Mesenchymal stem cell (in vitro differentiated cells and primary cell): Measurements from ENCODE around the gene RPS6KA2.

Source experiments
- DNase-seq: peaks from one replicate; pipeline ENCODE4 v3.0.0-alpha.2; 2013
- H2AFZ ChIP-seq: one replicate; pipeline ENCODE4 v1.6.1; 2013; ENCODE audit warnings: low read depth, mild to moderate bottlenecking, control low read depth, inconsistent platforms, low read length, moderate library complexity
- H2AK5ac ChIP-seq: 2 replicates; pipeline ENCODE4 v1.6.1; 2013; ENCODE audit warnings: low read length, moderate library complexity, mild to moderate bottlenecking, inconsistent platforms; ENCODE audit not compliant: severe bottlenecking
- H2BK120ac ChIP-seq: one replicate; pipeline ENCODE4 v1.6.1; 2013; ENCODE audit warnings: low read depth, mild to moderate bottlenecking, inconsistent platforms, low read length, moderate library complexity
- H2BK12ac ChIP-seq, 2 experiments: one replicate each; pipeline ENCODE4 v1.6.1; 2013; ENCODE audit warnings: inconsistent platforms in 2 of 2, low read length in 2 of 2, mild to moderate bottlenecking in 2 of 2, moderate library complexity in 2 of 2, control low read depth in 1 of 2
- H2BK15ac ChIP-seq: one replicate; pipeline ENCODE4 v1.6.1; 2013; ENCODE audit warnings: mild to moderate bottlenecking, low read depth, inconsistent platforms; ENCODE audit not compliant: poor library complexity, severe bottlenecking
- H2BK5ac ChIP-seq: 2 replicates; pipeline ENCODE4 v1.6.1; 2013; ENCODE audit warnings: low read depth, mild to moderate bottlenecking, low read length, control low read depth, inconsistent platforms; ENCODE audit not compliant: poor library complexity, severe bottlenecking
- H3K14ac ChIP-seq, 2 experiments: one replicate each; pipeline ENCODE4 v1.6.1; 2013; ENCODE audit warnings: inconsistent platforms in 2 of 2, low read length in 2 of 2, control low read depth in 1 of 2, mild to moderate bottlenecking in 1 of 2, moderate library complexity in 1 of 2
- H3K18ac ChIP-seq, 2 experiments: one replicate each; pipeline ENCODE4 v1.6.1; 2013; ENCODE audit warnings: inconsistent platforms in 2 of 2, low read length in 2 of 2, control low read depth in 1 of 2, low read depth in 1 of 2, mild to moderate bottlenecking in 1 of 2
- H3K23ac ChIP-seq, 2 experiments: one replicate each; pipeline ENCODE4 v1.6.1; 2013; ENCODE audit warnings: inconsistent platforms in 2 of 2, low read length in 2 of 2, mild to moderate bottlenecking in 2 of 2, moderate library complexity in 2 of 2, control low read depth in 1 of 2
- H3K27ac ChIP-seq: 2 replicates; pipeline ENCODE4 v1.5.1; 2013; ENCODE audit warnings: mild to moderate bottlenecking, moderate library complexity, low read length, control low read depth, inconsistent platforms; ENCODE audit not compliant: poor library complexity, severe bottlenecking
- H3K27me3 ChIP-seq, 2 experiments: 2 replicates each; pipeline versions ENCODE4 v1.6.1 to v1.7.0; 2013; ENCODE audit warnings: low read length in 2 of 2, mild to moderate bottlenecking in 2 of 2, moderate library complexity in 2 of 2, control low read depth in 1 of 2, inconsistent platforms in 1 of 2; ENCODE audit not compliant: control insufficient read depth in 1 of 2, insufficient read depth in 1 of 2
- H3K36me3 ChIP-seq, 2 experiments: 2 replicates each; pipeline versions ENCODE4 v1.6.1 to v1.7.0; 2013; ENCODE audit warnings: low read length in 2 of 2, control low read depth in 1 of 2, inconsistent platforms in 1 of 2, low read depth in 1 of 2, mild to moderate bottlenecking in 1 of 2; ENCODE audit not compliant: insufficient read depth in 2 of 2, control insufficient read depth in 1 of 2
- H3K4ac ChIP-seq, 2 experiments: one replicate each; pipeline ENCODE4 v1.6.1; 2013; ENCODE audit warnings: inconsistent platforms in 2 of 2, low read length in 2 of 2, mild to moderate bottlenecking in 2 of 2, moderate library complexity in 2 of 2, control low read depth in 1 of 2, low read depth in 1 of 2
- H3K4me1 ChIP-seq: 2 replicates; pipeline ENCODE4 v1.6.1; 2013; ENCODE audit warnings: low read depth, low read length, control low read depth; ENCODE audit not compliant: control insufficient read depth, insufficient read depth
- H3K4me2 ChIP-seq: 2 replicates; pipeline ENCODE4 v1.6.1; 2013; ENCODE audit warnings: low read length, mild to moderate bottlenecking, inconsistent platforms; ENCODE audit not compliant: poor library complexity, severe bottlenecking
- H3K4me3 ChIP-seq, 2 experiments: 2 replicates each; pipeline versions ENCODE4 v1.5.1 to v1.7.0; 2013; ENCODE audit warnings: low read length in 2 of 2, mild to moderate bottlenecking in 2 of 2, control low read depth in 1 of 2, low read depth in 1 of 2; ENCODE audit not compliant: insufficient read depth in 1 of 2
- H3K79me1 ChIP-seq: replicated peaks from 2 replicates; pipeline ENCODE4 v1.6.1; 2013; ENCODE audit warnings: mild to moderate bottlenecking, control low read depth, low read length, inconsistent platforms; ENCODE audit not compliant: poor library complexity, severe bottlenecking
- H3K9ac ChIP-seq: 2 replicates; pipeline ENCODE4 v1.7.0; 2013; ENCODE audit warnings: mild to moderate bottlenecking, low read length, moderate library complexity
- H3K9me3 ChIP-seq: 2 replicates; pipeline ENCODE4 v1.7.0; 2013; ENCODE audit warnings: mild to moderate bottlenecking, low read length; ENCODE audit not compliant: control insufficient read depth
- H4K8ac ChIP-seq: one replicate; pipeline ENCODE4 v1.6.1; 2013; ENCODE audit warnings: inconsistent platforms, mild to moderate bottlenecking, low read length, moderate library complexity
- H4K91ac ChIP-seq: one replicate; pipeline ENCODE4 v1.6.1; 2013; ENCODE audit warnings: mild to moderate bottlenecking, low read length, inconsistent platforms
- WGBS: methylation state at CpG from one replicate; pipeline ENCODE4 v1.1.7; 2013; ENCODE audit warnings: mixed read lengths; 5-methylcytosine and 5-hydroxymethylcytosine counted together

Gene RPS6KA2

DNA sequence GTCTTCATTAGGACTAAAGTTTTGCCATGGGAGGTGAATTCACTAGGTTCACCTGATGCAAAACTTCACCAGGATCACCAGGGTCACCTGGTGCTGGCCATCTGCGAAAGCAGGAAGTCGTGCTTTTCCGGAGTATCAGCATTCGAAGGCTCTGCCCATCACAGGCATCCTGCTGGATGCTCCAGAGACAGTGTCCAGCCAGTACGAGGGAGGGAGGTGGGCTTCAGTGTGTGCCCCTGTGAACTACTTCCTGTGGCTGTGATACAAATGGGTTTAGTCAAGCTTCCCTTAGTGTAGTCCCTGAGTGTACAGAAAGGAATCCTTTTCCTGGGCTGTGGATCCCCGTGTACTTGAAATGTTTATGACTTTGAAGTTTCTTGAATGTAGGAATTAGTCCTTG, 3.4 kb upstream of the RPS6KA2 start:
- H3K4me2 ChIP-seq, result no peak overlapping the region
- no peak overlapping the region for H3K4ac ChIP-seq
- no peak overlapping the region for H3K9ac ChIP-seq
- H3K27me3 ChIP-seq, result peaks cover 0 to 21% of the 10 kb centered on the region in 2 experiments
- peaks cover 13% of the 10 kb centered on the region for H3K4me1 ChIP-seq
- H2BK15ac ChIP-seq, result no peak overlapping the region
- no peak overlapping the region for H3K27ac ChIP-seq
- no peak overlapping the region for H4K91ac ChIP-seq
- no peaks in the 10 kb centered on the region for H3K9me3 ChIP-seq
- no peak overlapping the region for H4K8ac ChIP-seq
- 67% methylated on average over 6 of the region's 6 CpGs for WGBS
- no peaks in the 10 kb centered on the region for H3K36me3 ChIP-seq
- no peak overlapping the region for H2AK5ac ChIP-seq
- no peak for DNase-seq
- H3K18ac ChIP-seq, result peak overlapping the region in 1 of 2 experiments; percentile 26
- no peak overlapping the region for H3K23ac ChIP-seq
- H2BK5ac ChIP-seq, result no peak overlapping the region
- peak overlapping the region in 1 of 2 experiments; percentile 83 for H3K14ac ChIP-seq
- H2BK120ac ChIP-seq, result no peak overlapping the region
- no peak overlapping the region for H3K4me3 ChIP-seq
- H3K79me1 ChIP-seq, result peaks cover 2% of the 10 kb centered on the region
- H2AFZ ChIP-seq, result no peak overlapping the region
- peak overlapping the region; percentile 2 to 11 for H2BK12ac ChIP-seq

DNA sequence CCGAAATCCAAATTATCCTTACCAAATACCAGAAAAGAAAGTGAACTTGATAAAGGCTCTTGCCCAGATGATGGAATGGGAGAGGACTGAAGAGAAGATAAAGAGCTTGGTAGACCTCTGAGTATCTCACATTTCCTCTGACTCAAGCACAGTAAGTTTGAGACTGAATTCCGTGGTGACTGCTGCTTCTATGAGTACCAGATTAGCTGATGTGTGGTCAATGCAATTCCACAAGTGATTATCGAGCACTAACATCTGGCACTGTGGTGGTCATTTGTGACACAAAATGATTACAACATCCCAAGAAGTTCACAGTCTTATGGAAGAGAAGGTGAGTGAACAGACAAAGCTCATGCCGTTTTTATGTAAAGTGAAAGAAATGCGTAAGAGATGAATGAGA, 2.6 kb upstream of the RPS6KA2 start:
- Histone ChIP-seq H2BK15ac (no peak overlapping the region), H2BK5ac (no peak overlapping the region), H3K18ac (no peak overlapping the region)

DNA sequence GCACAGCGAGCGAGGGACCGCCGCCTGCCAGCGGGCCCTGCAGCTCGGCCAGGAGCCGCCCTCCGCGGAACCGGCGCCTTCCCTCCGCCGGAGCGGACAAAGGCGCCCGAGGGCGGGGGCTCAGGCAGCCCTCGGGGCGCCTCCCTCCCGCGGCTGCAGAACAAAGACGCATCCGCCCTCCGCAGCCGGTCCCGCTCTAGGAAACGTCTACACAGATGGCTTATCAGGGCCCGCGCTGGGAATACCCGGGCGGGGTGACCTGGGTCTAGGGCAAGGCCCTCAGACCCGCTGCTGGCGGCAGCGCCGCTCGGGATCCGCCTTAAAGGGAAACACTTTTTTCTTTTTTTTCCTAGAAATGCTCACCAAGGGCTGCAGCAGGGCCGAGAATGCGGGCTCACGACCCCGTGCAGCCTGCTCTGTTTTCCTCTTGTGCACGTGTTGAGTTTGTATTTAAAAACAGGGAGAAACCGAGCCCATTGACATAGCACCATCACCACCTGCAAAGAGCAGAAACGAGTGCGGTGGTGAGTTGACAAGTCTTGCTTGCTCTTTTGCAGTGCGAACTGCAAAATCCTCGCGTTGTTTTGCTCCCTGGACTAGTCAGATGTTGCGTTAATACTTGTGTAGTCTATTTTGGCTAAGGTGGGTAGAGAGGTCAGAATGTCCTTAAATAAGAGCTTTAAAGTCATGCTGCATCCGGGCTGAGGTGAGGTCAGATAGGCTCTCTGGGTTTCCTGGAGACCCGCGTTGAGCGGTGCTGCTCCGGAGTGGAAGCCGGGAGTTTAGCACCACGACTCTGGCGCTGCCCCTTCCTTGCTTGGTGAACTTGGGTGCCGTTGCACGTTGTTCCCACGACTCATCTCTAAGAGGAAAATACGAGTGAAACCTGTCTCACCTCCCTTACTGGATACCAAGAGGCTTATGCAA, 1.1 kb upstream of the RPS6KA2 start:
- peak; percentile 77 for DNase-seq
- peak overlapping the region; percentile 86 for H3K9ac ChIP-seq
- H3K36me3 ChIP-seq, result no peaks in the 10 kb centered on the region
- H2BK12ac ChIP-seq, result peak overlapping the region in 1 of 2 experiments; percentile 1
- peak overlapping the region; percentile 76 for H3K27ac ChIP-seq
- H2BK15ac ChIP-seq, result peak overlapping the region; percentile 62
- peak overlapping the region; percentile 40 to 63 for H3K4ac ChIP-seq
- H2BK120ac ChIP-seq, result peak overlapping the region; percentile 40
- peaks cover 0 to 21% of the 10 kb centered on the region in 2 experiments for H3K27me3 ChIP-seq
- H2BK5ac ChIP-seq, result no peak overlapping the region
- H3K18ac ChIP-seq, result peak overlapping the region; percentile 71 to 84
- H3K79me1 ChIP-seq, result peaks cover 2% of the 10 kb centered on the region
- H2AK5ac ChIP-seq, result no peak overlapping the region
- H4K91ac ChIP-seq, result peak overlapping the region; percentile 49
- H3K4me2 ChIP-seq, result peak overlapping the region; percentile 99
- H3K4me3 ChIP-seq, result peak overlapping the region; percentile 60 to 86
- H3K9me3 ChIP-seq, result no peaks in the 10 kb centered on the region
- H2AFZ ChIP-seq, result peak overlapping the region; percentile 64
- peak overlapping the region in 1 of 2 experiments; percentile 23 for H3K23ac ChIP-seq
- peak overlapping the region; percentile 57 for H4K8ac ChIP-seq
- 1% methylated on average over 59 of the region's 61 CpGs for WGBS
- no peak overlapping the region for H3K14ac ChIP-seq
- peaks cover 11% of the 10 kb centered on the region for H3K4me1 ChIP-seq

More for the DNA sequence above, 2.6 kb upstream of the RPS6KA2 start:
- H3K4me3 ChIP-seq, result no peak overlapping the region
- no peak overlapping the region for H3K27ac ChIP-seq
- DNase-seq, result peak; percentile 77
- H2BK120ac ChIP-seq, result no peak overlapping the region
- H3K79me1 ChIP-seq, result peaks cover 2% of the 10 kb centered on the region
- H2BK12ac ChIP-seq, result no peak overlapping the region
- no peak overlapping the region for H3K14ac ChIP-seq
- H3K23ac ChIP-seq, result no peak overlapping the region
- H4K91ac ChIP-seq, result no peak overlapping the region
- no peaks in the 10 kb centered on the region for H3K9me3 ChIP-seq
- no peak overlapping the region for H3K9ac ChIP-seq
- peaks cover 0 to 21% of the 10 kb centered on the region in 2 experiments for H3K27me3 ChIP-seq
- H3K36me3 ChIP-seq, result no peaks in the 10 kb centered on the region
- H3K4ac ChIP-seq, result no peak overlapping the region
- no peak overlapping the region for H2AFZ ChIP-seq
- H2AK5ac ChIP-seq, result no peak overlapping the region
- H3K4me1 ChIP-seq, result peaks cover 13% of the 10 kb centered on the region
- 73% methylated on average over 4 of the region's 5 CpGs for WGBS
- no peak overlapping the region for H3K4me2 ChIP-seq
- H4K8ac ChIP-seq, result no peak overlapping the region
